ENCODE results near the gene PSAP. TPM values are rescaled to one million over a fixed set of nuclear protein-coding genes. Genes with fewer than 3 reads are reported as not detected.

PSAP gene
- total RNA-seq, 2 donors from 2014 or later: 1,144 to 1,344 TPM

- Histone ChIP-seq H3K9me3 (no peaks in the 10 kb centered on the region), H3K27me3 (replicated peaks; ENCODE audit: insufficient read depth) (no peaks in the 10 kb centered on the region), H3K4me3 (no peak overlapping the region), H3K27ac (no peak overlapping the region), H3K4me1 (replicated peaks) (no peaks in the 10 kb centered on the region), H3K36me3 (no peaks in the 10 kb centered on the region)
- intact Hi-C loops (cut with DNase I): no loop called here
- no peak for TF ChIP-seq CTCF (IDR thresholded peaks at IDR 0.05)
- TF ChIP-seq POLR2AphosphoS5 (IDR thresholded peaks at IDR 0.05): no peak
- TF ChIP-seq POLR2A (IDR thresholded peaks at IDR 0.05): no peak
- DNase-seq (ENCODE audit: low spot score): no peak
- 91% methylated on average over 23 of the region's 23 CpGs for WGBS
These were observed 44.1 kb downstream of the PSAP start for GRCh38 chr10:71806704-71807556.

GRCh38 chr10:71805776-71806703 is 45.0 kb downstream of the PSAP start:
- intact Hi-C loops (cut with DNase I): no loop called here
- H3K27ac ChIP-seq: no peak overlapping the region
- WGBS: 38% methylated on average over 40 of the region's 41 CpGs
- TF ChIP-seq POLR2A (IDR thresholded peaks at IDR 0.05) (no peak), POLR2AphosphoS5 (IDR thresholded peaks at IDR 0.05) (no peak), CTCF (IDR thresholded peaks at IDR 0.05) (no peak)
- DNase-seq (ENCODE audit: low spot score): no peak
- H3K9me3 ChIP-seq: no peaks in the 10 kb centered on the region
- no peaks in the 10 kb centered on the region for H3K36me3 ChIP-seq
- no peaks in the 10 kb centered on the region for H3K27me3 ChIP-seq (replicated peaks; ENCODE audit: insufficient read depth)
- H3K4me3 ChIP-seq: no peak overlapping the region
- no peaks in the 10 kb centered on the region for H3K4me1 ChIP-seq (replicated peaks)

GRCh38 chr10:71804077-71804476 is 47.0 kb downstream of the PSAP start:
- no peak for TF ChIP-seq POLR2AphosphoS5 (IDR thresholded peaks at IDR 0.05)
- no peak for TF ChIP-seq POLR2A (IDR thresholded peaks at IDR 0.05)
- no peak for TF ChIP-seq CTCF (IDR thresholded peaks at IDR 0.05)
- Histone ChIP-seq H3K36me3 (no peaks in the 10 kb centered on the region), H3K4me1 (replicated peaks) (no peaks in the 10 kb centered on the region), H3K27me3 (replicated peaks; ENCODE audit: insufficient read depth) (no peaks in the 10 kb centered on the region), H3K4me3 (no peak overlapping the region), H3K27ac (no peak overlapping the region), H3K9me3 (no peaks in the 10 kb centered on the region)
- intact Hi-C loops (cut with DNase I): no loop called here
- 35% methylated on average over 4 of the region's 4 CpGs for WGBS
- no peak for DNase-seq (ENCODE audit: low spot score)

GRCh38 chr10:71802715-71803488 is 48.1 kb downstream of the PSAP start:
- Histone ChIP-seq H3K4me3 (no peak overlapping the region), H3K4me1 (replicated peaks) (no peaks in the 10 kb centered on the region), H3K27me3 (replicated peaks; ENCODE audit: insufficient read depth) (no peaks in the 10 kb centered on the region), H3K36me3 (no peaks in the 10 kb centered on the region), H3K9me3 (no peaks in the 10 kb centered on the region), H3K27ac (no peak overlapping the region)
- DNase-seq (ENCODE audit: low spot score): no peak
- WGBS: 87% methylated on average over 17 of the region's 18 CpGs
- intact Hi-C loops (cut with DNase I): no loop called here
- TF ChIP-seq CTCF (IDR thresholded peaks at IDR 0.05): no peak
- no peak for TF ChIP-seq POLR2A (IDR thresholded peaks at IDR 0.05)
- no peak for TF ChIP-seq POLR2AphosphoS5 (IDR thresholded peaks at IDR 0.05)

Data from prostate gland (tissue), 2 donors.